Measurements from ENCODE around the gene TRIM62. TPM values are rescaled to one million over a fixed set of nuclear protein-coding genes. Genes with fewer than 3 reads are reported as not detected.

Gene TRIM62
- total RNA-seq, 2 experiments from 2014 or later, result 2.4 to 8.4 TPM

DNA sequence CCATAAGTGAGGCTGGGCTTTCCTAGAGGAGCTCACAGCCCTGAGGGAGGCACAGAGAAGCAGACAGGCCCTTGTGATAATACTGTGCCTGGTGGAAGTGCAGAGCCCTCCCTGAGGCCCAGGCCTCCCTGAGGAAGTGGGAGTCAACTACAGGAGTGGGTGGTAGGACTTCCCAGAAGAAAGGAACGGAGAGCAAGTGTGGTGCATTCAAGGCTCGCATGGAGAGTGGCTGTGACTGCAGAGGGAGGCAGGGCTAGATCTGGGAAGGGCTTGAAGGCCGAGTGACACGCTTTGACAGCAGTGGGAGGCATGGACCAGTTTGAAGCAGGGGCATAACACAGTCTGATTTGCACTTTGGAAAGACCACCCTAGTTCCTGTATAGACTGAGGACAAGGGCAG is 63.6 kb downstream of the TRIM62 start:
- CTCF ChIA-PET (ENCODE audit: unreplicated experiment), result no interaction called here
- no peak overlapping the region for H3K4me3 ChIP-seq (ENCODE audit: low read depth, low read length, poor library complexity, severe bottlenecking)
- H3K79me2 ChIP-seq (ENCODE audit: insufficient read depth, low read depth, low read length), result no peaks in the 10 kb centered on the region
- no peaks in the 10 kb centered on the region for H3K4me1 ChIP-seq (ENCODE audit: insufficient read depth, low read length, poor library complexity, severe bottlenecking)
- H3K9me2 ChIP-seq (ENCODE audit: insufficient read depth, low read length), result no peaks in the 10 kb centered on the region
- H2AFZ ChIP-seq (ENCODE audit: low read length), result no peak overlapping the region
- no peak for TF ChIP-seq EZH2phosphoT487 (IDR thresholded peaks at IDR 0.05; ENCODE audit: borderline replicate concordance, low read depth, low read length)
- TF ChIP-seq, protein P1, sequence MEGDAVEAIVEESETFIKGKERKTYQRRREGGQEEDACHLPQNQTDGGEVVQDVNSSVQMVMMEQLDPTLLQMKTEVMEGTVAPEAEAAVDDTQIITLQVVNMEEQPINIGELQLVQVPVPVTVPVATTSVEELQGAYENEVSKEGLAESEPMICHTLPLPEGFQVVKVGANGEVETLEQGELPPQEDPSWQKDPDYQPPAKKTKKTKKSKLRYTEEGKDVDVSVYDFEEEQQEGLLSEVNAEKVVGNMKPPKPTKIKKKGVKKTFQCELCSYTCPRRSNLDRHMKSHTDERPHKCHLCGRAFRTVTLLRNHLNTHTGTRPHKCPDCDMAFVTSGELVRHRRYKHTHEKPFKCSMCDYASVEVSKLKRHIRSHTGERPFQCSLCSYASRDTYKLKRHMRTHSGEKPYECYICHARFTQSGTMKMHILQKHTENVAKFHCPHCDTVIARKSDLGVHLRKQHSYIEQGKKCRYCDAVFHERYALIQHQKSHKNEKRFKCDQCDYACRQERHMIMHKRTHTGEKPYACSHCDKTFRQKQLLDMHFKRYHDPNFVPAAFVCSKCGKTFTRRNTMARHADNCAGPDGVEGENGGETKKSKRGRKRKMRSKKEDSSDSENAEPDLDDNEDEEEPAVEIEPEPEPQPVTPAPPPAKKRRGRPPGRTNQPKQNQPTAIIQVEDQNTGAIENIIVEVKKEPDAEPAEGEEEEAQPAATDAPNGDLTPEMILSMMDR (conservative IDR thresholded peaks at IDR 0.05; ENCODE audit: low read length), result no peak
- no peaks in the 10 kb centered on the region for H3K36me3 ChIP-seq (ENCODE audit: insufficient read depth, low read length)
- no peak overlapping the region for H3K27ac ChIP-seq (ENCODE audit: low read depth, low read length, poor library complexity, severe bottlenecking)
- no peak for DNase-seq (ENCODE audit: low spot score)
- H3K9me3 ChIP-seq (ENCODE audit: low read length), result no peaks in the 10 kb centered on the region
- H3K4me2 ChIP-seq (ENCODE audit: low read length), result no peak overlapping the region
- BruUV-seq (replicated peaks), result no TSS peak
- intact Hi-C loops (cut with micrococcal nuclease; ENCODE audit: unreplicated experiment), result no loop called here
- H4K20me1 ChIP-seq (ENCODE audit: insufficient read depth, low read length), result no peaks in the 10 kb centered on the region
- POLR2A ChIA-PET, result no interaction called here

DNA sequence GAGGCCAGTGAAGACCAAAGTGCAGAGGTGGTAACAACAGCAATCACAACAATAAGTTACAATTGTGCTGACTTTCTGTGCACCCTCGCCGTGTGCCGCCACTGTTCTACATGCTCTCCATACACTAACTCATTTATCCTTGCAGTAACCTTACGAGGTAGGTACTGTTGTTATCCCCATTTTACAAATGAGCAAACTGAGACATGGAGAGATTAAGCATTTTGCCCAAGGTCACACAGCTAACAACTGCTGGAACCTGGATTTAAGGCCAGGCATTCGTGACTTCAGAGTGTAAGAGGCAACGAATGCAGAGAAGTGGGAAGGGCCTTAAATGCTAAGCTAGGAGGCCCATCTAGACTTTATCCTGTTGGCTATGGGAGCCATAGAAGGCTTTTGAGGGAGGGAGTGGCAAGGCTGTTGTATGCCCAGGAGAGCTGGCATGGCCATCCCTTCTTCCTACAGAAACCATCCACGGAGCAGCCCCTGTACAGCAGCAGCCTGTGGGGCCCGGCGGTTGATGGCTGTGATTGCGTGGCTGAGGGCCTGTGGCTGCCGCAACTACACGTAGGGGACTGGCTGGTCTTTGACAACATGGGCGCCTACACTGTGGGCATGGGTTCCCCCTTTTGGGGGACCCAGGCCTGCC is 64.3 kb downstream of the TRIM62 start:
- ChIA-PET CTCF (ENCODE audit: unreplicated experiment) (no interaction called here), POLR2A (no interaction called here)
- intact Hi-C loops (cut with micrococcal nuclease; ENCODE audit: unreplicated experiment), result no loop called here
- Histone ChIP-seq H3K36me3 (ENCODE audit: insufficient read depth, low read length) (no peaks in the 10 kb centered on the region), H4K20me1 (ENCODE audit: insufficient read depth, low read length) (no peaks in the 10 kb centered on the region), H3K9me3 (ENCODE audit: low read length) (no peaks in the 10 kb centered on the region), H3K9me2 (ENCODE audit: insufficient read depth, low read length) (no peaks in the 10 kb centered on the region), H3K79me2 (ENCODE audit: insufficient read depth, low read depth, low read length) (no peaks in the 10 kb centered on the region), H2AFZ (ENCODE audit: low read length) (no peak overlapping the region), H3K4me2 (ENCODE audit: low read length) (no peak overlapping the region), H3K4me3 (ENCODE audit: low read depth, low read length, poor library complexity, severe bottlenecking) (no peak overlapping the region), H3K27ac (ENCODE audit: low read depth, low read length, poor library complexity, severe bottlenecking) (no peak overlapping the region), H3K4me1 (ENCODE audit: insufficient read depth, low read length, poor library complexity, severe bottlenecking) (no peaks in the 10 kb centered on the region)
- no peak for DNase-seq (ENCODE audit: low spot score)
- TF ChIP-seq, protein P1 (conservative IDR thresholded peaks at IDR 0.05; ENCODE audit: low read length), result no peak
- no TSS peak for BruUV-seq (replicated peaks)

DNA sequence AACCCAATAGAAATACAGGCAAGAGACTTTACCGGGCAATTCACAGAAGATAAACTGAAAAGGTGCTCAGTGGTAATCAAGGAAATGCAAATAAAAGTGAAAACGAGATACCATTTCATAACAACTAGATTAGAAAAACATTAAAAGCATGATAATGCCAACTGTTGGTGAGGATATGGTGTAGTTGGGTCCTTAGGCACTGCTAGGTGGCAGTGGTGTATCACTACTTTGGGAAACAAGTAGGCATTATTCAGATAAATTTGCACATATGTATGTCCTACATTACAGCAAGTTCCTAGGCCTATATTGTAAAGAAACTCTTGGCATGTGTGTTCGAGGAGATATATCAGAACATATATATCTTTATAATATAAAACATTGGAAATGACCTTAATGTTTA is 69.9 kb downstream of the TRIM62 start:
- TF ChIP-seq EZH2phosphoT487 (IDR thresholded peaks at IDR 0.05; ENCODE audit: borderline replicate concordance, low read depth, low read length), result no peak
- TF ChIP-seq, protein P1 (conservative IDR thresholded peaks at IDR 0.05; ENCODE audit: low read length), result peak; percentile 75
- ChIA-PET CTCF (ENCODE audit: unreplicated experiment) (no interaction called here), POLR2A (no interaction called here)
- Histone ChIP-seq H3K9me2 (ENCODE audit: insufficient read depth, low read length) (no peaks in the 10 kb centered on the region), H3K4me2 (ENCODE audit: low read length) (no peak overlapping the region), H3K4me3 (ENCODE audit: low read depth, low read length, poor library complexity, severe bottlenecking) (no peak overlapping the region), H3K4me1 (ENCODE audit: insufficient read depth, low read length, poor library complexity, severe bottlenecking) (no peaks in the 10 kb centered on the region), H3K36me3 (ENCODE audit: insufficient read depth, low read length) (no peaks in the 10 kb centered on the region), H3K27ac (ENCODE audit: low read depth, low read length, poor library complexity, severe bottlenecking) (no peak overlapping the region), H4K20me1 (ENCODE audit: insufficient read depth, low read length) (no peaks in the 10 kb centered on the region), H3K9me3 (ENCODE audit: low read length) (no peaks in the 10 kb centered on the region), H3K79me2 (ENCODE audit: insufficient read depth, low read depth, low read length) (no peaks in the 10 kb centered on the region), H2AFZ (ENCODE audit: low read length) (no peak overlapping the region)
- DNase-seq (ENCODE audit: low spot score), result peak; percentile 43
- intact Hi-C loops (cut with micrococcal nuclease; ENCODE audit: unreplicated experiment), result loop anchor here (5.0 kb wide), 1 partner anchor 185 kb away; no protein-coding TSS in a partner anchor
- BruUV-seq (replicated peaks), result no TSS peak
